Amniotic stem cell (primary cell): ENCODE data around the gene ERFL.

Source experiments
- DNase-seq: peaks from one replicate; lab custom pipeline; 2025; lab: John Stamatoyannopoulos, UW

ERFL gene

DNA sequence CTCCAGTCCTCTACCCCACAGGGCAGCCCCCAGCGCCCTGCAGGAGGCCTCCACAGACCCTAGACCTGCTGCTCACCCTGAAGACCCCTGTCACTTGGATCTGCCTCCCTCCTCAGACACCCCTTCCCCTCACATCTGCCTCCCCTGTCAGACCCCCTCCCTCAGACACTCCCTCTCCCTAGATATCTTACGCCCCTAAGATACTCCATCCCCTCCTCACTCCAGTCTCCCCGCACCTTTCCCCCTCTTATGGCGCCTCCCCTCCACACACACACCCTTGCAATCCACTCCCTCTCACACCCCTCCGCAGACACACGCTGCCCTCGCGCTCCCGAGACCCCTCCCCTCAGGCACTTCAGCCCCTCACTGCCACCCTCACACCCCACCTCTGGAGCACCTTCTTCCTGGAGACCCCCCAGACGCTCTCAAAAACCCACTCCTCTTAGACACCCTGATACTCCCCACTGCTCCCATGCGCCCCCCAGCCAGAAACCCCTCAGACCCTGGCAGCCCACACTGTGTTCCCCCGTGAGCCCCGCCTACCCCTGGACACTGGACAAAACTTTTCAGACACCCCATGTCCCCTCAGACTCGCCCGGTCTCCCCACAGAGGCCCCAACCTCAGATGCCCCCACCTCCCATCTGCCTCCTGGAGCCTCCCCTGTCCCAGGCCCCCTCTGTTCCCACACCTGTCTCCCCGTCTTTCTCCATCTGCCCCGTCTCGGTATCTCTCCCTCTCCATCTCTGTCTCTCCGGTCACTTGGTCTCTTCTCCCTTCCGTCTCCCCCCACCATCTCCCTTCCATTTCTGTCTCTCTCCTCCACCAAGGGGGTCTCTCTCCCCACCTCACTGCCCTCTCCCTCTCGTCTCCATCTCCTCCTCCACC is 14.5 kb downstream of the ERFL start:
- DNase-seq: no peak

DNA sequence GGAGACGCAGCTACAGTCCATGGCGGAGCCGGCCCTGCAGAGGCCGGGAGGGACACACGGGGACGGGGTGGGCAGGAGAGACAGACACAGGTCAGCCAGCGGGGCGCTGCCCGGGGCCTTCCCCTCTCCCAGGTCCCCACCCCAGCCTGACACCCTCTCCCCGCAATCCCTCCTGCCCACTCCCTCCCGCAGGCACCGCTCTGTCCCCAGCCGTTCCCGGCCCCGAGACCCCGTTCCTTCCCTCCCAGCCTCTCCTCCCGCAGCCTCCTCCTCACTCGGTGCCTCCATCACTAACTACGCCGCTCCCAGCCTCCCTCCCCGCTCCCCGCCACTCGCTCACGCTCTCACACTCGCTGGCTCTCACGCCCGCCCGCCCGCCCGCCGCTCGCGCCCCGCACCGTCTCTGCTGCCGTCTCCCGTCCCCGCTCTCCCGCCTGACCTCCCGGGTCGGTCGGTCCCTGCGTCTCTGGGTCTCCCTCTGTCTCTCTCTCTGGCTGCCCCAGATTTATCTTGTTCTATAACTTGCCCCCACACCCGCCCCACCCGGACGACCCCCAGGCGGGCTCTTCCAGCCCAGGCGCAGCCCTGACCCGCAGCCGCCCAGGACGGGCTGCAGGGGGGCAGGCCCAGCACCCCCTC is 15.2 kb downstream of the ERFL start:
- no peak for DNase-seq

DNA sequence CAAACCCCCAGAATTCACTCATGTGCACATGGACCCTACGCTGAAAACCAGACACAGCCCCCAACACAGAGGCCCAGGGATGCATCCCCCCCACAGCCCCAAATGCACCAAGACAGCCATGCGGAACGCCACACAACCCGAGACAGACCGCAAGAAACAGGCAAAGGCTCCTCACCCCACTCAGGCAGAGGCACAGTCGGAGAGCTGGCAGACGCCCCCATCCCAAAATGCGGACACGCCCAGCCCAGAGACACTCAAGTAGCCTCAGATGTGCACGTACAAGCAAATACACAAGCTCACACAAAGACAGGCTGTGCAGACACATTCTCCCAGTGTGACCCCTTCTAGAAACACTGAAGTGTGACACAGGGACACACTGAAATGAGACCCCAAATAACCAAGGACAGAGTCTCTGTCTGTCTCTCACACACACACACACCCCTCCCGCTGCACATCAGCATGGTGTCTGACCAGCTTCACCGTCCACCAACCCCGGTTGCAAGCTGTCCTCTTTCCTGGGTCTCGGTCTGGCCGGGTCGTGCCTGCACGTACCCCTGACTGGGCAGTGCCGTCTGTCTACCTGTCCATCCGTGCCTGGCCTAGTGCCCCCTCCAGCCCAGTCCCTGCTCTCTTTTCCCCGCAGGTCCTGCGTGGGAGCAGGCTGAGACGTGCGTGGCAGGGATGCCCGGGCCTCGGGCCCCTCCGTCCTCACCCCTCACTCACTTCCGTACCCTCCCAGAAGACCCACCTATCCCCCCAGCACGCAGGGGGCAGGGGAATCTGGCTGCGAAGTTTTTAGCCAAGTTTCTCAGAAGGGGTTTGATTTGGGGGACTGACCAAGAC is 16.1 kb downstream of the ERFL start:
- no peak for DNase-seq

DNA sequence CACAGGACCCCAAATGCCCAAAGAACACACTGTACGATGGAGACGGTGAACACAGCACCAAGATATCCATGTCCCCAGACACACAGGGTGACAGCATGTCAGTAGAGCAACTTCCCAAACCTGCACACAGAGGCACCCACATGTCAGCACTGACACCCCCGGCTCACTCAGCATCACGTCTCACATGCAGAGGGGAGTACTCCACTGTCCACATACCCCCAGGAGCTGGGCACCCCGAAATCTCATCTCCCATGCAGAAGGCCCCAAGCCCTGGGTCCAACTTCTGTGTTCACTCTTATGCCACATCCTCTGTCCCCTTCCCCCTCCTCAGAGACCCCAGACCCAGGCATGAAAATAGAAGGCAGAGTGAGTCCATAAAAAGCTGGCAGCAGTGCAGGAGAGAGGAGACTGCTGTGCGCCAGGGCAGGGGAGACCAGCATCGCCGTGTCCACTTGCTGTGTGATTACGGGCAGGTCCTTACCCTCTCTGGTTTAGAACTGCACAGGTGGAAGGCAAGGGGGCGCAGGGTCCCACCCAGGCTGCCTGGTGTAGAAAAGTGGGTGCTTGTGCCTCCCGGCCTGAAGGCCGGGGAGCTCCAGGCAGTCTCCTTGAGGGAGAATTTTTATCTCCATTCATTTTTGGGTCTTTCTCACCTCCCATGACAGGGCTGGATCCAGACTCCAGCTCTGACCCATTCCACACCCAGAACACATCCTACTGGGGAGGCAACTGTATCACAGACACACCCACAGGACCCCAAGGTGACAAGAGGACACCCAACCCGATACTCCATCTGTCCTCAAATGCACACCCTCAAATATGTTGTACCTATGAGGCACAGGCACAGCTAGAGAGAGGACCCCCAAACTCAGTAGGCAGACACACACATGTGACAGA is 17.0 kb downstream of the ERFL start:
- no peak for DNase-seq

DNA sequence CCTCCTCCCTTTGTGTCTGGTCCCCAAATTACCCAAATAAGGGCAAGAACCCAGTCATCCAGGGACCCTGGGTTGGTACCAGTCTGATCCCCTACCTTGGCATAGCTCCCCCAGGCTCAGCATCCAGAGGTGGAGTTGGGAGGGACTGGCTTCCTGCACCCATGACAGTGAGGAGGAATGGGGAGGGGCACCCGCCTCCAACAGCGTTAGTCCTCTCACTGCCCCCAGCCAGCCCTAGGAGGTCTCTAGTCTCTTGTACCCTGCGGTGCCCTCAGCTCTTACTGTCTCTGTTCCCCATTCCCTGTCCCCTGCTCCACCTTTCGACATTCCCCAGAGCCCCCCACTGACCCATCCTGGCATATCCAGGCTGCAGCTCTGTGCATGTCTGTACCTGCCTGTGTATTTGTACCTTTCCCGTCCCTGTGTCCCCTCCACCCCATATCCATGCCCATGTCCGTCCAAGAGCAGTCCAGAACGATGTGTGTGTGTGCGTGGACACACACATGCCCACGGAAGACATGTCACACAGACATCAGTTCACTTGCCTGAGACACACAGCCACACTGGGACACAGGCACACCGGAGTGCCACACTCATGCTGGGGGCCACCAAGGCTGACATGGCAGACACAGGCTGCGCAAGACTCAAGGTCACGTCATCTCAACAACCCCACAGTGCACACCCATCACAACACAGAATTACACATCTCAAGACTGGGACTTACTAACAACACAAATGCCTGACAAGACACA is 17.8 kb downstream of the ERFL start:
- DNase-seq: no peak

DNA sequence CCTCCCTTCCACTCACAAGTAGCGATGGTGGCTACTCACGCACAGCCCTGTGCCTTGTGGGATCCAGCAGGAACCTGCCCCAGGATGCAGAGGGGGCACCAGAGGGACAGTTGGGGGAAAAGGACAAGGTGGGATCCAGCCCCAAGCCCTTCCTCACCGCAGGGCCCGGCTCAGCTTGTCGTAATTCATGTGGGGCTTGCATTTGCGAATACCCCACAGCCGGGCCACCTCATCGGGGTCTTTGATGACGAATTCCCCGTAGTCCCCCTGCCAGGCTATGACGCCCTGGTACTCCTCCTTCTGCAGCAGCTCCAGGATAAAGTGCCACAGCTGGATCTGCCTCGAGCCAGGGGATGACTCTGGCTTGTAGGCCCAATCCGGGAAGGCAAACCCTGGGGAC is 18.5 kb downstream of the ERFL start:
- DNase-seq: no peak

DNA sequence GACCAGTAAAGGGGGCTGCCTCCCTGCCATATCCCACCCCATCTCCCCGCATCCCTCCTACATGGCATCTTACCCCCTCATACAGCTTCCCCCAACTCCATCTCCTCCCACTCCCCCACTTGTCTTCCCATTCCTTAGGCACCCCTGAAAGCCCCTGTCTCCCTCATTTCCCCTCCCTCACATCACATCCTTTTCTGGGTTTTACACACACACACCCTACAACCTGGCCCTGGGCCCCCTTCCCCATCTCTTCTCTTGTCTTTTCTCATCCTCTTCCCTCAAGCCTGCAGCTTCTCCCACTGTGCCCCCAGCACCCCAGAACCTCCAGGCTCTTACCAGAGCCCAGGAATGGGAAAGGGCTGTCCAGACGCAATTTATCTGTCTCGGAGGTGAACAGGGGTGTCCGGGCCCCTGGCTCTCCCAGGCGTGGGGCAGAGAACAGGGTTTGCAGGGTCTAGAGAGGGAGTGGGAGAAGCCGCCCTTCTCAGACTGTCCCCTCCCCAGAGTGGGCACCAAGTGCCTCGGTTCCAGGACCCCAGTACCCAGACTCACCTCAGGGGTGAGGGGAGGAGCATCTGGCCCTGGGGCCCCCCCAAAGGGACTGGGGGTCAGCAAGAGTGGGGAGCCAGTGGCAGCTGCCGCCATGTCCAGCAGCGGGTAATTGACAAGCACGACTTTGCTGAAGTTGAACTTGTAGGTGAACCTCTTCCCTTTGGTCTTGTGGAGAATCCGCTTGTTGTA is 19.4 kb downstream of the ERFL start:
- no peak for DNase-seq

DNA sequence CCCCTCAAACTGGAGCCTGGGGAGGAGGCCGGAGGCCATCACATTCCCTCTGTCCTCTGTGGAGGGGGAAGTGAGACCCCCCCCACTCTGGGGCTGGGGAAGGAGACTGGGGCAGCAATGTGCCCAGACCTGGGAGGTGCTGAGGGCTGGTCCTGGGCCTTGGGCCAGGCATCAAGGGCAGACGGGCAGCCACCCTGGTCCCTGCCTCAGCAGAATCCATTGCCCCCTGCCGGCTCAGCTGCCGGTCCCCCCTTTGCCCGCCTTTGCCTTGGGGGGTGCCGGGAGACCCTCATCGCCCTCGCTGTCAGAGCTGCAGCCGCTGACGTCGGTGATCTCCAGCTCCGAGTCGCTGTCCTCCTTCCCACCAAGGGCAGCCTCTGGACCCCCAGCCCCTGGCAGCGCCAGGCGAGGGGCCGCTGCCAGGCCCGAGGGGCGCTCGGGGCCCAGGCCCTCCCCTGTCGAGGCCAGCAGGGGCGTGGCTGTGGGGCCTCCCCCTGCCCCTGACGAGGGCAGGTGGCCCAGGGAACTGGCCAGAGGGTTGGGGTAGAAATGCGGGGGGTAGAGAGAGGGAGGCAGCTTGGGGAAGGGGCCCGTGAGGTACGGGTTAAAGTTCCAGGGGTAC is 20.1 kb downstream of the ERFL start:
- no peak for DNase-seq

DNA sequence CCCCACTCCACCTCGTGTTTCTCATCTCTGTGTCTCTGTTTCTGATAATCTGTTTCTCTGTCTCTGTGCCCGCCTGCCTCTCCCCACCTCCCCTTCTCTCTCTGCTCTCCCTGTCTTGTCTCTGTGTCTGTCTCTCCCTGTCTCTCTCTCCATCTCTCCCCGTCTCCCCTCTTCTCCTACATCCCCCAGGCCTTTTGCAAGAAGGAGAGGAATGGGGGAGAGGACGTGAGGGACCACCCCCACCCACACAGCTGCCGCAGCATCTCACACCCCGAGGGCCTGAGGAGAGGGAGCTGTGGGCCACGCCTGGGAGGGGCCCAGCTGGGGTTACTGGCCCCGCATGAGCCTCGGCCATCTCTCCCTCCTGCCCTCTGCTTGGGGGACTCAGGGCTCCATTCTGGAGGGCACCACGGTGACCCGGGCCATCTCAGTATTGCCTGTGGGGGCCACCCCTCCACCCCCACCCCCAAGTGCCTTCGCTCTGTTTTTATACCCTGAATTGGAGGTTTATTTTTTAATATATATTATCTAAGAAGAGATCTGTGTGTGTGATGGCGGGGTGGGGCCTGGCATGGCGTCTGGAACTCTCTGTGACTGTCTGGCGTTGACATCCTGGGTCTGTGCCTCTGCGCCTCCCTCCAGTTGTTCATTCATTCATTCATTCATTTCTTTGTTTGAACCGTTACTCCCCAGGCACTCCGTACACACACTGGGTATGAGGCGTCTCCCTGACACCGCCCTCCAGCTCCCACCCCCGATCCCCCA is 21.2 kb downstream of the ERFL start:
- DNase-seq: no peak

DNA sequence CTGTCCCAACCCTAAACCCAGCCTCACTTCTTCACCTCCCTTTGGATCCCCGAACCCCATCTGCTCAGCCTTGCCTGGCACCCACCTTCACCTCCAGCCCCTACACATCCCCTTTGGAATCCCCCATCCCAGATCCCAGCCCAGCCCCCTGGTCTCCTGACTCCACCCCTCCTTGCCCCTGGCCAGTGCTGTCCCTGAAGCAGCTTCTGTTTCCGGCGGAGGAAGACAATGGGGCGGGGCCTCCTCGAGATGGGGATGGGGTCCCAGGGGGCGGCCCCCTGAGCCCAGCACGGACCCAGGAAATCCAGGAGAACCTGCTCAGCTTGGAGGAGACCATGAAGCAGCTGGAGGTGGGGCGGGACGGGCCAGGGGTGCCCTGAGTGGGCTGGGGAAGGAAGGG is 22.0 kb downstream of the ERFL start:
- DNase-seq: no peak

DNA sequence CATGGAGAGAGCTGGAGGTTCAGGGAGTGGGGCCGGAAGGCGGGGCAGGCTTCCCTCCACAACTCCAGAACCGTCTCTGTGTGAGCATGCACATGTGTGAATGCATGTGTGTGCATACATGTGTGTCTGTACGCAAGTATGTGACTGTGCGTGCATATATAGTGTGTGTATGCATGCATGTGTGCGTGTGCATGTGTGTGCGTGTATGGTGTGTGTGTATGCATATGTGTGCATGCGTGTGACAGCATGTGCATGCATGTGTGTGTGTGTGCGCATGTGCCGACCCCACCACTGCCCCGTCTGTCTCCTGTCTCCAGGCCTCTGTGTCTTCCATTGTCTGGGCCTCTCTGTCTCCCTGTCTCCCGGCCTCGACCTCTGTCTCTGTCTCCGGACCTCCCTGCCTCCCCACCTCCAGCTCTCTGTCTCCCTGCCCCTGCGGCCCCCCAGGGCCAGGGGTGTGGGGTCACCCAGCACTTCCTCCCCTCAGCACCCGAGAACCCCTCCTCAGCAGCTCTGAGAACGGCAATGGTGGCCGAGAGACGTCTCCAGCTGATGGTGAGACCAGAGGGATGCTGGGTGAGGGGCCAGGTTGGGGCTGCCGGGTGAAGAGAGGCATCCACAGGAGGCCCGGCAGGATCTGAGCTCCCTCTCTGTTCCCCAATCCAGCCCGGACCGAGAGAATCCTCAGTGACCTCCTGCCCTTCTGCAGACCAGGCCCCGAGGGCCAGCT is 22.8 kb downstream of the ERFL start:
- DNase-seq: no peak

DNA sequence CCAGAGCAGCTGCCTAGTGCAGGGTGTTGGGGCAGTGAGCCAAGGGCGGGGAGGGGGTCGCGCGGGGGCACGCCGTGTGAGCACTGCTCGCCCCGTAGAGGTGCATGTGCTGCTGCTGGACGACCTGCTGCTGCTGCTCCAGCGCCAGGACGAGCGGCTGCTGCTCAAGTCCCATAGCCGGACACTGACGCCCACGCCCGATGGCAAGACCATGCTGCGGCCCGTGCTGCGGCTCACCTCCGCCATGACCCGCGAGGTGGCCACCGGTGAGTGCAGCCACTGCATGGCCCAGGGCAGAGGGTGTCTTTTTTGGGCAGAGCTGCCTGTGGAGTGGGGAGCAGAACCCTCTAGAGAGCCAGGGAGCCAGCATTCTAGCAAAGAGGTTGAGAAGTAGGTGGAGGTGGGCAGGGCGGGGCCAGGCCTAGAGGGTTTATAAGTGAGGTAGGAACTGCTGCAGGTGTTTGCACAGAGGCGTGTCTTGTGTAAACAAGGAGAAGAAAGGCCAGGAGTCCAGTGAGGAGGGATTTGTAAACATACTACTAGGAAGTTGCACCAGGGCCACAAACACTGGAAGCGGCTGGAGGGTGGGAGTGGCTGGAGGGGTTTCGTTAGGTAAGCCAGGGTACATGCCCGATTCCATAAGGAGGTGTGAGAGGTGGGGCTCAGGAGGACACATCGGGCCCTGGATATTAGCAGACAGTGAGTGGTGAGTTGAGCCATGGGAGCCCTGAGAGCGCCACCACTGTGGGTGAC is 24.0 kb downstream of the ERFL start:
- no peak for DNase-seq

DNA sequence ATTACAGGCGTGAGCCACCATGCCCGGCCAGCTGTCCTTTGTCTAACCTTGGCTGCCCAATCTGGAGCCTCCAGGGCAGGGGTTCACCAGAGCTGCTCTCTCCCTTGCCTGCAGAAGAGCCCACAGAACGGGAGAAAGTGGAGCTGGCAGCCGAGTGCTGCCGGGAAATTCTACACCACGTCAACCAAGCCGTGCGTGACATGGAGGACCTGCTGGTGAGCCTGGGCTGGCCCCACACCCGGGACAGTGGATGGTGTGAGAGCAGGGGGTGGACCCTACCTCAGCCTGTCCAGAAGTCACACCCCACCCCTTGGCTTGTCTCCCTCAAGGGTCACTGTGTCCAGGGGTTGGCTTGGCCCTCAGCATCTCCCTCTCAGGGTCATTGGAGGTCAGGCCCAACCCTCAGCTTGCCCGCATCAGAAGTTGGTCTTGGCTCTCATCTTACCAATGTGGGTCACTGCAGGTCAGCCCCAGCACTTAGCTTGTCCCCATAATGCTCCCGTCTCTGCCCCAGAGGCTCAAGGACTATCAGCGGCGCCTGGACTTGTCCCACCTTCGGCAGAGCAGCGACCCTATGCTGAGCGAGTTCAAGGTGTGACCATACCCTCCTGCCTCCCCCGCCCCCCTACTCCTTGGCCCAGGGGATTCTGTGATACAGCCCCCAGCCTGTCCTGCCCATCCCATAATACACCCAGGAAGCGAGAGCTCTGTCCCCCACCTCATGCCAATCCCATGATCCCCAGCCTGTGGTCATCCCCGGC is 24.9 kb downstream of the ERFL start:
- no peak for DNase-seq

DNA sequence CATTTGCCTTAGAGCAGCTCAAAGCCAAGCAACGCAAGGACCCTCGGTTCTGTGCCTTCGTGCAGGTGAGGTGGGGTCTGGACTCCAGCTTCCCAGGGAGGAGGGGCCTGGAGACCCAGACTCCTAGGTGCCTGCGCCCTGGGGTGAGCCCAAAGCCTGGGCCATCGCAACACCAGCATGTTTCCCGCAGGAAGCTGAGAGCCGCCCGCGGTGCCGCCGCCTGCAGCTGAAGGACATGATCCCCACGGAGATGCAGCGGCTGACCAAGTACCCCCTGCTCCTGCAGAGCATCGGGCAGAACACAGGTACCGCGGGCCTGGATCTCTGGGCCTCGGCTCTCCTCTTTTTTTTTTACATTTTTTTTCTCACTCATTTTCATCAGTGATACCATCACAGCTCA is 25.7 kb downstream of the ERFL start:
- DNase-seq: no peak

DNA sequence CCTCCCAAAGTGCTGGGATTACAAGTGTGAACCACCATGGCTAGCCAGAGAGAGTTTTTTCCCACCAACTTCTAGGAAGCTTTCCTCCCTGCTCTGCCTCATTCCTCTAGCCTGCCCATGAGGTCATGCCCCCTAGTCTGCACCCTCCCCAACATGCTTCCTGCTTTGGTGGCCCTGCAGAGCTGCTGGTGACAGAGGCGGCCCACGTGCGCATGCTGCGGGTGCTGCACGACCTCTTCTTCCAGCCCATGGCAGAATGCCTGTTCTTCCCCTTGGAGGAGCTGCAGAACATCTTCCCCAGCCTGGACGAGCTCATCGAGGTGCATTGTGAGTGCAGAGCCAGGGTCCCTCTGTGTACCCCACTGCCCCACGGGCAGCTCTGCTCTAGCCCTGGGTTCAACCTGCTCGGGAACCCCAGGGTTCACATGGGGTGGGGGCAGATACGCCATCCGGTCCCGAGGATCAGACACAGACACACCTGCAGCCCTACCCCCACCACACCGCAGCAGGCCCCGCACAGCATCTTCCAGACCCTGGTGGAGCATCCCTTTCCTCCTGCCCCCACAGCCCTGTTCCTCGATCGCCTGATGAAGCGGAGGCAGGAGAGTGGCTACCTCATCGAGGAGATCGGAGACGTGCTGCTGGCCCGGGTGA is 26.4 kb downstream of the ERFL start:
- DNase-seq: no peak

DNA sequence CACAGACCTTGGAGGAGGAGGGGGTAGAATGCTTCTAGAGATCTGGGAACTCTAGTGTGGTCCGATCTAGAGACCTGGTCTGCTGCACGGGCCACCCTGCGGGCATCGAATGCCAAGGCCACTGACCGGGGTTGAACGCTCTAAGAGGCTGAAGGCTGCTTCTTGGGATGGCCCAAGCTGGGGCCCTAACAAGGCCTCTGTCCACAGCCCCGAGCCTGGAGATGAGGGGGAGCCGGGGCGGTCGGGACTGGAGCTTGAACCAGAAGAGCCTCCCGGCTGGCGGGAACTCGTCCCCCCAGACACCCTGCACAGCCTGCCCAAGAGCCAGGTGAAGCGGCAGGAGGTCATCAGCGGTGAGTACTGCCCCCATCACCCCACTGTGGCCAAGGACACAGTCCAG is 30.0 kb downstream of the ERFL start:
- no peak for DNase-seq
